Glomerular endothelial cell (primary cell): Measurements from ENCODE around the gene COLQ. TPM values are rescaled to one million over a fixed set of nuclear protein-coding genes. Genes with fewer than 3 reads are reported as not detected.
"Not testable (repeated sequence)": the region's sequence is repeated elsewhere in the genome, so short reads cannot be mapped to it uniquely, and the experiment has no call there.

Experiments
- DNase-seq: peaks from one replicate; pipeline ENCODE4 v3.0.0-alpha.2; 2011; ENCODE audit warnings: low read depth, low spot score; ENCODE audit errors: extremely low read depth
- total RNA-seq: library from RNA; depleted of rRNA; stranded (reverse); fragments of >200 nt; gene quantifications from 2 replicates; pipeline ENCODE4 v1.2.3, GENCODE V29; 2015

The COLQ gene
- total RNA-seq, 1 donor from 2014 or later: 2.6 TPM

- DNase-seq: no peak
Observed at GRCh38 chr3:15493436-15493835, 28.1 kb downstream of the COLQ start.

DNA sequence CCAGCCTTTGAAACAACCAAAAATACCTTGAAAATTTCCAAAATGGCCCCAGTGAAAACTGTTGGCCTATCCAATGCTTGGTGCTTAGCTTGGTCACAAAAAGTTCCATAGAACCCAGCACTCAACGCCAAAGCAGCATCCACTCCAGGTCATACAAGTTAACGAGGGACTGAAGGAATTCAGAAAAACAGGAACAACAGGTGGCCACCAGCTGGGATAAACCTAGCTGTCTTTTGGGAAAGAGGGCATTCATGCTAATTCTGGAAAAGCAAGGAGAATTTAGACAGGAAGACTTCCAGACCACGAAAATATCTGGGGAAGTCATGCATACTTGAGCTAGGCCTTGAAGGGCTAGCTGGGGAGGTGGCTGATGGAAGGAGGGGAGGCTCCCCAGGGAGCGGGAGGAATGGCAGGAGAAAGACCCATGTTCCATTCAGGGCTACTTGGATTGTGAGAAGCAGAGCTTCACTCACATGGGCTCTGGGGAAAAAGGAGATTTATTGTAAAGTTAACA, 28.6 kb downstream of the COLQ start:
- no peak for DNase-seq

GRCh38 chr3:15491143-15491542, 30.4 kb downstream of the COLQ start:
- DNase-seq: no peak

DNA sequence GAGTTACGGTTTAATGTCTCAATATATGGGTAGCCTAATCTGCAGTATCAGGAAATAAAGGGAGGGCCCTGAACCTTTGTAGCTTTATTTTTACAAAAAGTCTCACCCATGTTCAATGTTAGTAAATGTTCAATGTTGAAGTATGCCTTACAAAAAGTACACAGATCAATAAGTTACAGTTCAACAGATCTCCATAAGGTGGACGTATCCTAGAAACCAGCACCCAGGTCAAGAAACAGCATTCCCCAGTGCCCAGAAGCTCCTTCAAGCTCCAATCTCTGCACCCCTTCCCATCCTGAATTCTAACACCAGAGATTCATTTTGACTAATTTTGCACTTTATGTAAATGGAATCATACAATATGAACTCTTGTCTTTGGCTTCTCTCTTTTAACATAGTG, 31.3 kb downstream of the COLQ start:
- DNase-seq: no peak

DNA sequence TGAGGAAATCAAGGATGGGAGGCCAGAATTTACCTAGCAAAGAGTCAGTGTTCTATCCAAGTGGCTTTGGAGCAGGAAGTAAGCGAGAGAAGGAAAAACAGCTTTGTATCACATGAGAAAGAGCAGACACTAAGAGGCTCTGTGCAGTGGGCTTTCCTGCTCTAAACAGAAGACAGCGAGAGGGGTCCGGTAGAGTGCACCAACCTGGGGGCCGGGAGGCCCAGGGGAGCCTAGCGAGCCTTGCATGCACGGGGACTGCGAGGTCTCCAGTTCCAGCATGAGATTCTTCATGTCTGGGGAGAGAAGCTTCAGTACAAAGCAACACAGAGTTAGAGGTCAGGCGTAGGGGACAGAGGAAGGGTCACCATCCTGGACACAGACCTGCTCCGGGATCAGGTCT, 33.5 kb downstream of the COLQ start:
- DNase-seq: no peak

DNA sequence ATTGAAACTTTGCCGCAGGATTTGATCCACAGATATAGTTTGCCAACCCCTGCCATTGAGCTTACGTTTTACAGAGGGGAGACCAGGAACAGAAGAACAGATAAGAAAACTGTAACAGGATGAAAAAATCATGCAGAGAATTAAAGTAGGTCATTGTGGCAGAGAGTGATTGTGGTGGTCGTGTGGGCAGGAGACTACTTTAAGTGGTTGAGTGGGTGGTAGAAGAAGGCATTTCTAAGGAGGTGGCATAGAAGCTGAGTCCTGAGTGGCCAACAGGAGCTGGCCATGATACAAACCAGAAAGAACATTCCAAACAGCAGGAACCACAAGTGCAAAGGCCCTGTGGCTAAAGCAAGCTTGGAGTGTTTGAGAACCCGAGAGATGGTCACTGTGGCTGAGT, 34.5 kb downstream of the COLQ start:
- no peak for DNase-seq

DNA sequence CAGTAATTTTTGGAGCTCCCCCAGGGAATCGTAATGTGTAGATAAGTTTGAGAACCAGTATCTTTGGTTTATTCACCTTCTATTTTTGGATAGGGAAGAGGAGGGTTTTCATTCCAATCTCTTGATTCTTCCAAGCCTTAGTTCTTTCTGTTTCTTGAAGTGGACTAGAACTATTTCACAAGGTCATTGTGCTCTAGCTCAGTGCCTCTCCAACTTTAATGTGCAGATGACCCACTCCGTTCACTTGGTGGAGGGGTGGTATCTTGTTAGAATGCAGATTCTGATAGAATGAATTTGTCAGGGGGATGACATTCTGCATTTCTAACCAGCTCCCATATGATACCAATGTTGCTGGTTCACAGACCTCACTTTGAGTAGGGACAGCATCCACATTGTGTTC, 35.5 kb downstream of the COLQ start:
- no peak for DNase-seq

DNA sequence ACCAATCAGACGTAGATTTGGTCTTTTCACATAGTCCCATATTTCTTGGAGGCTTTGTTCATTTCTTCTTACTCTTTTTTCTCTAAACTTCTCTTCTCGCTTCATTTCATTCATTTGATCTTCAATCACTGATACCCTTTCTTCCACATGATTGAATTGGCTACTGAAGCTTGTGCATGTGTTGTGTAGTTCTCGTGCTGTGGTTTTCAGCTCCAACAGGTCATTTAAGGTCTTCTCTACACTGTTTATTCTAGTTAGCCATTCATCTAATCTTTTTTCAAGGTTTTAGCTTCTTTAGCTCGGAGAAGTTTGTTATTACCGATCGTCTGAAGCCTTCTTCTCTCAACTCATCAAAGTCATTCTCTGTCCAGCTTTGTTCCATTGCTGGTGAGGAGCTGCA, 37.0 kb downstream of the COLQ start:
- not testable (repeated sequence) for DNase-seq

- no peak for DNase-seq
Observed at GRCh38 chr3:15479400-15480224, 41.9 kb downstream of the COLQ start.

DNA sequence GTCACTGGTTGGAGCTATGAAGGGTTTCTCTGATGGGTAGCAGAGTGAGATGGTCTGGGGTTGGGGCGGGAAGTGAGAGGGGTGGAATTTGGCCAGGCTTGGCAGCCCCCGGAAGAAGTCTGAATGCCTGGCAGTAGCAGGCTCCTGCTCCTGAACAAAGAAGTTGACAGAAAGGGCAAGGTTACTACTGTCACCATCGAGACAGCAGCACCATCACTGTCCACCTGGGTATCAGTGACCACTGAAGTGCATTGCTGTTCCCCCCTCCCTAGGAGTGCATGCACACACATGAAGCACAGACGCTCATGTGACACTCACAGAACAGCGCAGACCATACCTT, 42.9 kb downstream of the COLQ start:
- no peak for DNase-seq

- no peak for DNase-seq
Observed at GRCh38 chr3:15477951-15478639, 43.4 kb downstream of the COLQ start.

- DNase-seq: no peak
Observed at GRCh38 chr3:15476378-15476777, 45.1 kb downstream of the COLQ start.

GRCh38 chr3:15475161-15475560, 46.3 kb downstream of the COLQ start:
- no peak for DNase-seq

- DNase-seq: no peak
Observed at GRCh38 chr3:15471861-15472260, 49.6 kb downstream of the COLQ start.

DNA sequence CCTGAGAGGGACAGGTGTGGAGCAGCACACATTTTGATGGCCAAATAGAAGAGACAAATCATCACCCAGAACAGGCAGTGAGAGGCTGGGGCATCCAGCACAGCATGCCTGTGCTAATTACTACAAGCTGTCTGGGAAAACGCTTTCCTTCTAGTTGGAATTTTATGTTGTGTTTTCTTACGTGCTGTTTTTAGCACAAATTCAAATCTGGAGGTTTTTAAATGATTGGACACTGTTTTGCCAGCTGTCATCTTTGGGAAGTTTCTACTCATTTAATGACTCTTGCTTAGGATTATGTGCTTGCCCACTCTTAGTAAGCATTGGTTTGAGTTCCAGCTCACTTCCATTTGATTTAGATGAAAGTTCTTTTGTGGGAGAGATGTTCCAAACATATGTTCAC, 50.7 kb downstream of the COLQ start:
- DNase-seq: no peak

DNA sequence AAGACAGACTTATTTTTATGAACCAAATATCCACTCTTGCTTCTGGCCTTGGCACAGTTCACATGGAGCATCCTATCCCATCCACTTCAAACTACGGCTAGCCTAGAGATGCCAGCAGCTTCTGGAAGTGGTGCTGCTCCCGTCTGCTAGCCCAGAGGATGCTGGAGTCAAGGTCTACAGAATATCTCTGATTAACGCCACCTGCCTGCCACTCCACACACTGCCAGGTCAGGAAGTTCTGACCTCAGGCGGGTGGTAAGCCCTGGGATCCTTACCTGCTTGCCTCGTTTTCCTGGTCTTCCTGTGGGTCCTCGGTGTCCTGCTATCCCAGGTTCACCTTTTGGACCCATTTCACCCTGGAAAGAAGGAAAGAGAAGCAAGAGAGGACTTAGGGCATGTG, 51.2 kb downstream of the COLQ start:
- no peak for DNase-seq

DNA sequence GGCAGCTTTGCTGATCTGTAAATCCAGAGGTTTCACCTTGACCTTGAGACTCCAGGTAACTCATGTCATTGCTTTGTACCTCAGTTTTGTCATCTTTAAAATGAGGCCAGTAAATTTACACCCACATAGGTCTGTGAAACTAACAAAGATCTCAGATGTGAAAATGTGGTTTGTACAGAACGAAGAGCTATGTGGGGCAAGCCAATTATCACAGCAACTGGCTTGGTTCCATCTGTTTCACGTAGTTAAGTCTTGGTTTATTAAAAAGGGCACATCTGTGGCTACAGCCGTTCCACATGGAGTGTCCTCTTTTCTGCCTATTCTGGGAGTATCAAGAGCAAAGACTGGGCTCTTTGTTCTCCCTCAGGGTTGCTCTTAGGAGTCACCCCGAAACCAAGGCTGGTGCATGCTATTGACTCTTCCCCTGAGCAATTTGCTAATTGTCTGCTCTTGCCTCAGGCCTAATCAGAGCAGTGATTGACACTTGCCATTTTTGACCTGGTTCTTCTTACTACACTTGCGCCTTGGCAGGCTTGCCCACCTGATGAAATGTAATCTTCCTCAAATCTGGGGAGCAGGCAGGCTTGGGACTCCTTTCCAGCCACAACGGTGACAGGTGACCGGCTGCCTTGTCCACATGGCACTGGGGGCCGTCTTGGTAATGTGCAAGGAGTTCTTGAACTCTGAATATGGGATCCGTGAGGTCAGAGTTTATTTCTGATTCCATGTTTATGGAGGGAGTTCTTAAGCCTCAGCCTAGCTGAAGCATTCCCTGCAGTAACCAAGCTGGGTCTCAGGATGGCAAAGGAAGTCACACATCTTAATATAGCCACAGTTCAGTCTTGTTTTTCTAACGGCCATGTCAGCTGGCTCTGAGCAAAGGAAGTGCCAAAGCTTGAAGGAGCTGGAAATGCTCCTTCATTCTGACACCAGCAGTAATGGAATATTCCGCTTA, 54.0 kb downstream of the COLQ start:
- DNase-seq: no peak

DNA sequence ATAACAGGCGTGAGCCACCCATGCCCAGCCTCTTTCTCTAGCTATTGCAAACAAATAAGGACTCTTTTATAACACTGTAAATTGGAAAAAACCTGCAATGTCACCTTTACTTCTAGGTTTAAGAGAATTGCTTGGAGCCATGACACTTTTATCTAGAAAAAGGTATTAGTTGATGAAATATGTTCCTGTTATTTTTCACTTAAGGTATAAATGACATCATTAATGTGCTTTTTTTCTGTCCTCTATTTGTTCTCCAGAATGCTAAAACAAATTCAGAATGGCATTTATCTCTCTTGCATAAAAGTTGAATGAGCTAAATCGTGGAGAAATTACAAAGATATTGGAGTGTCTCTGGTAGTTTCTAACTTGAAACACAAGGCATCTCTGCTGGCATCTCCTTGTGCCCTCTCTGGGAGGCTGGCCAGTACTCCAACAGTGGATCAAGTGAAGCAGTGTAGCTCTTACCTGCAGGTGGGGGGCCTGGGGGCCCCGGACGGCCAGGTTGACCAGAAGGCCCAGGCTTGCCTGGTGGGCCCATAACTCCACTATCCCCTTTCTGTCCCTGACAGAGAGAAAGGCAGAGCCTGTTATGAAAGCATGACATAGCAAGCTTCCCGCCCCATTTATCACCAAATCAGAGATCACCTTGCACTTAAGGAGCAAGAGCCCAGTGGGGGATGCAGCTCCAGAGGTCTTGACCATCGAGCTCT, 55.5 kb downstream of the COLQ start:
- DNase-seq: no peak

DNA sequence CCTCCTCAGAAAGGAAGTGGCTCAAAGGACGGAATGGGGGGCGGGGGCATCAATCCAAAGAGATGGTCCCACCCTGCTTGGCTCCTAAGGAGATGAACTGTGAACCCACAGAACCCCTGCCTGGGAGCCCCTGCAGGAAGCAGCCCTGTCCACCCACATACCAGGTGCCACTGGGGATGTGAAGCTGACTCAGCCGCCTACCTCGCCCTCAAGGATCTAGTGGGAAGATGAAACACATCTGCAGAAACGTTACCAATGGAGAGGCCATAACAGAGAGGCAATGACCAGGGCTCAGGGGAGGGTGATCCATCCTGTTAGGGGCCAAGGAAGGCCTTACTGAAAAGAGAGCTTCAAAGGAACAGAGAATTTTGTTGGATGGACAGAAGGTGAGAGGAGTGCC, 59.1 kb downstream of the COLQ start:
- no peak for DNase-seq

- no peak for DNase-seq
Observed at GRCh38 chr3:15460891-15461531, 60.5 kb downstream of the COLQ start.
